Astrocyte of the spinal cord (primary cell): ENCODE measurements around the gene TIMP1.

Experiments
- DNase-seq: peaks from one replicate; pipeline ENCODE4 v3.0.0; 2011; ENCODE audit warnings: low read depth, low spot score
- H3K4me3 ChIP-seq: 2 replicates; pipeline ENCODE4 v1.5.1; 2011; ENCODE audit warnings: low read depth, mild to moderate bottlenecking, low read length, moderate library complexity
- CTCF ChIP-seq: IDR thresholded peaks from 2 replicates; pipeline ENCODE4 v1.5.1; 2012; ENCODE audit warnings: low read depth, mild to moderate bottlenecking, low read length, inconsistent platforms
- in situ Hi-C: cut with HindIII; loops from 2 replicates; pipeline ENCODE4 v1.10.0; 2017; ENCODE audit warnings: low sequenced_read_pairs

Gene TIMP1

GRCh38 chrX:47611926-47612325, 29.7 kb downstream of the TIMP1 start:
- in situ Hi-C loops = no loop called here
- DNase-seq = no peak
- no peak overlapping the region for H3K4me3 ChIP-seq
- TF ChIP-seq CTCF = no peak

GRCh38 chrX:47612418-47612817, 30.2 kb downstream of the TIMP1 start:
- H3K4me3 ChIP-seq = no peak overlapping the region
- in situ Hi-C loops = no loop called here
- TF ChIP-seq CTCF = no peak
- DNase-seq = no peak

- DNase-seq = no peak
- no peak for TF ChIP-seq CTCF
- in situ Hi-C loops = no loop called here
- H3K4me3 ChIP-seq = no peak overlapping the region
Measured at GRCh38 chrX:47613082-47613481, 30.8 kb downstream of the TIMP1 start.

GRCh38 chrX:47614618-47615017, 32.4 kb downstream of the TIMP1 start:
- in situ Hi-C loops = no loop called here
- no peak for TF ChIP-seq CTCF
- H3K4me3 ChIP-seq = no peak overlapping the region
- no peak for DNase-seq

- no peak for TF ChIP-seq CTCF
- in situ Hi-C loops = no loop called here
- H3K4me3 ChIP-seq = no peak overlapping the region
- DNase-seq = no peak
Measured at GRCh38 chrX:47618923-47619485, 36.8 kb downstream of the TIMP1 start.

- DNase-seq = peak; percentile 74
- in situ Hi-C loops = no loop called here
- TF ChIP-seq CTCF = no peak
- peak within 1 kb of the TSS; percentile 31 for H3K4me3 ChIP-seq
Measured at GRCh38 chrX:47619486-47620302, 37.5 kb downstream of the TIMP1 start, which contains the start of gene SYN1. TSS of gene SYN1 (minus strand) at chrX:47619857. CDS start at chrX:47619728, 129 bp downstream.
